ENCODE measurements around the gene EPHA8.

EPHA8 gene

DNA sequence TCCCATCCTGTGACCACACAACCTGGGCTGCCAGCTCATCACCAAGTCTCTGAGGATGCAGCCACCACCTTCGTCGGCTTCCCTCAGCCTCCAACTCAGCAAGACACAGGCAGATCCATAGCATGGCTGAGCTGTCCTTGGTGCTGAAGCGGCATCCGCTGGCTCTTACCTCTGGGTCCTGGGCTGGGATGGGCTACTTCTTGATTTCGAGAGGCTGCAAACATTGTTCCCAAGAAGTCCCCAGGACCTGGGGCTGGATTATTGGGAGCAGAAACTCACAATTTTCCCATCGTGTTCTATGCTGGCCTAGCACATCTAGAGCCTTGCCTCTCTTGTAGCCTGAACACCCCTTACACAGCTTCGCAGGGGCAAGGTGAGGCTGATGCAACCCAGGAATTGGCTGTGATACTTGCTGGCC is 48.2 kb downstream of the EPHA8 start:
- Histone ChIP-seq H3K36me3 (ENCODE audit: insufficient read depth, low read length) (no peaks in the 10 kb centered on the region), H3K4me1 (ENCODE audit: insufficient read depth, low read length) (no peaks in the 10 kb centered on the region), H3K9me3 (ENCODE audit: low read length) (no peaks in the 10 kb centered on the region), H2AFZ (ENCODE audit: low read depth, low read length) (no peak overlapping the region), H3K4me3 (ENCODE audit: low read length) (no peak overlapping the region), H3K27me3 (ENCODE audit: insufficient read depth, low read length) (peaks cover 41% of the 10 kb centered on the region)

DNA sequence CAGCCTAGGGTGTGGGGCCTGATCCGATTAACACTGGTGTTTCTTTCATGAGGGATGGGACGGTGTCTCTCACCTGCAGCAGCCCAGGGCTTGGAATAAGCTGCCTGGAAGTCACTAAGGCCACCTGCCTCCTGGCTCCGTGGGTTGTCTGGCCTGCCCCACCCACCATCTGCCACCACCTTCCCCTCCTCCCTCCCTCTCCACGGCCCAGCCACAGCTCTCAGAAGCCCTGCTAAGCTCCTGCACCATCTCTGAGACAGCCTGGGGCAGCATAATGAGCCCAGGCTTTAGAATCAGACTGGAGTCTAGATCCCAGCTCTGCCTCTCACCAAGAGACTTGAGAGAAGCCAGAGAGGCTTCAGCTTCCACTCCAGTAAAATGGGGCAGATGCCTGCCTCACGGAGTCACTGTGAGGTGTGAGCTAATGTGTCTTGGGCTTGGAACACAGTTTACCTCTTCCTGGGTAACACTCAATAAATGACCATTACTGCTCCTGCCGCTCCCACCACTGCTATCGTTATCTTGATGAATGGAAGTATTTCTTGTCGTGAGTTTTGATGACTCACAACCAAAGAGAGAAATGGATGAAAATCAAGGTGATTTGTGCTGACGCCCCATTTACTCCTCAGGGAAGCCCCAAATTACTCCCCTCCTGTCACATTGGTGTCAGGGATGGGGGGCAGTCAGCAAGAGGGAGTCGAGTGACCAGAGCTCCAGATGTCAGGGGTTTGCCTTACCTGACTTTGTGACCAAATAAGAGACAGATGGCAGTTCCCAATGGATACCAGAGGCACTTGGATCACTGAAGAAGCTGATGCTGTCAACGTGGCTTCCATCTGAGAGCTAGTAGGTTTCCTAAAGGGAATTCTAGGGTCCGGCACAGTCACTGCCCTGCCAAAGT is 49.6 kb downstream of the EPHA8 start:
- Histone ChIP-seq H3K4me3 (ENCODE audit: low read length) (no peak overlapping the region), H2AFZ (ENCODE audit: low read depth, low read length) (no peak overlapping the region), H3K4me1 (ENCODE audit: insufficient read depth, low read length) (no peaks in the 10 kb centered on the region), H3K9me3 (ENCODE audit: low read length) (no peaks in the 10 kb centered on the region), H3K27me3 (ENCODE audit: insufficient read depth, low read length) (peaks cover 44% of the 10 kb centered on the region), H3K36me3 (ENCODE audit: insufficient read depth, low read length) (no peaks in the 10 kb centered on the region)

DNA sequence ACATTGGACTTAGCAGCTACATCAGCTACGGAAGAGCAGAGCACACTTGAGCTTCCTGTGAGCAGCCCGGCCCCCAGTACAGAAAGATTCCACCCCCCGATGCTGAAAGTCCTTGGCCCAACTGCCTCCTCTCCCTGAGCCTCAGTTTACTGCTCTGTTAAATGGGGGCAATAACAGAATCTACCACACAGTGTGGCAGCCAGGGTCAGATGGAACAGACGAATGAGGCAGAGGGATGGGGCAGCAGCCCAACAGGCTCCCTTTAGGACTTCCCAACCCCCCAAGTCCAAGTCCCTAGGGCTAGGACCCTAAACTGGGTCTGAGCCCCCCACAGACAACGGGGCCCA is 50.3 kb downstream of the EPHA8 start:
- H3K27me3 ChIP-seq (ENCODE audit: insufficient read depth, low read length) = peaks cover 43% of the 10 kb centered on the region
- H3K36me3 ChIP-seq (ENCODE audit: insufficient read depth, low read length) = no peaks in the 10 kb centered on the region
- no peak overlapping the region for H2AFZ ChIP-seq (ENCODE audit: low read depth, low read length)
- H3K4me3 ChIP-seq (ENCODE audit: low read length) = no peak overlapping the region
- H3K4me1 ChIP-seq (ENCODE audit: insufficient read depth, low read length) = no peaks in the 10 kb centered on the region
- no peaks in the 10 kb centered on the region for H3K9me3 ChIP-seq (ENCODE audit: low read length)

DNA sequence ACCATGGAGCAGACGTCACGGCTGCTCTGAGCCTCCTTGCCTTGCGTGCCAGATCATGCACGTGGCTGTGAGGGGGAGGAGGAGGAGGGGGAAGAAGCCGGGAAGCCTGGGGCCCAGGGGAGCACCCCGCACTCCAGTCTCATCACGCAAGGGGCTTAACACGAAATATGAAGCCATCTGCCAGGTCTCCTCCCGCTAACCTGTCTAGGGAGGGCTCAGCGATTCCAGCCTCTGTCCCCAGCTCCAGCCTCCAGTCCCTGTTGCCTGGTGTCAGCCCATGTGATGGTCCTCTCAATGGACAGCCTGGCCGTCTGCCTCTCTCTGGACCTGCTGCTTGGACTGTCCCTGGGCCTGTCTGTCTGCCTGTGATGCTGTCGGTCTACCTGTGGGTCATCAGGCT is 50.7 kb downstream of the EPHA8 start:
- Histone ChIP-seq H3K4me1 (ENCODE audit: insufficient read depth, low read length) (no peaks in the 10 kb centered on the region), H3K27me3 (ENCODE audit: insufficient read depth, low read length) (peaks cover 42% of the 10 kb centered on the region), H3K4me3 (ENCODE audit: low read length) (no peak overlapping the region), H3K9me3 (ENCODE audit: low read length) (no peaks in the 10 kb centered on the region), H3K36me3 (ENCODE audit: insufficient read depth, low read length) (no peaks in the 10 kb centered on the region), H2AFZ (ENCODE audit: low read depth, low read length) (no peak overlapping the region)

- Histone ChIP-seq H3K4me3 (ENCODE audit: low read length) (no peak overlapping the region), H2AFZ (ENCODE audit: low read depth, low read length) (no peak overlapping the region), H3K36me3 (ENCODE audit: insufficient read depth, low read length) (no peaks in the 10 kb centered on the region), H3K9me3 (ENCODE audit: low read length) (no peaks in the 10 kb centered on the region), H3K27me3 (ENCODE audit: insufficient read depth, low read length) (peaks cover 32% of the 10 kb centered on the region), H3K4me1 (ENCODE audit: insufficient read depth, low read length) (no peaks in the 10 kb centered on the region)
Observed at GRCh38 chr1:22615886-22616285, 52.6 kb downstream of the EPHA8 start.

DNA sequence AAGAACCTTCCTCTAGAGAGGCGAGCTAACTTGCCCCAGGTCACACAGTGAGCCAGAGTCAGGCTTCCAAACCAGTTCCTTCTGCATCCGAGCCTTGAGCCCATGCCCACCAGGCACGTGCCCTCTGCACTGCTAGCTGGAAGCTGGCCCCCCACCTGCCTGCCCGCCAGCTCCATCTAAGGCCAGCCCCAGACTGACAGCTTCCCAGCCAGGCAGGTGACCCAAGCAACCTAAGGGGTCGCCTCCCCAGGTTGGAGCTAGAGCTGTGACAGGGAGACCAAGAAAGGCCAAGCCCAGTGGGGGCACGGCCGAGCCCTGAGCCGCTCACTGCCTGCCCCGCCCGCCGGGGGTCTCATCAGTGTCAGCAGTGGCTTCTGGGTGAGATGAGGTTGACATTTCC is 53.3 kb downstream of the EPHA8 start:
- H2AFZ ChIP-seq (ENCODE audit: low read depth, low read length) = no peak overlapping the region
- H3K9me3 ChIP-seq (ENCODE audit: low read length) = no peaks in the 10 kb centered on the region
- H3K36me3 ChIP-seq (ENCODE audit: insufficient read depth, low read length) = no peaks in the 10 kb centered on the region
- no peaks in the 10 kb centered on the region for H3K4me1 ChIP-seq (ENCODE audit: insufficient read depth, low read length)
- no peak overlapping the region for H3K4me3 ChIP-seq (ENCODE audit: low read length)
- H3K27me3 ChIP-seq (ENCODE audit: insufficient read depth, low read length) = peaks cover 32% of the 10 kb centered on the region

DNA sequence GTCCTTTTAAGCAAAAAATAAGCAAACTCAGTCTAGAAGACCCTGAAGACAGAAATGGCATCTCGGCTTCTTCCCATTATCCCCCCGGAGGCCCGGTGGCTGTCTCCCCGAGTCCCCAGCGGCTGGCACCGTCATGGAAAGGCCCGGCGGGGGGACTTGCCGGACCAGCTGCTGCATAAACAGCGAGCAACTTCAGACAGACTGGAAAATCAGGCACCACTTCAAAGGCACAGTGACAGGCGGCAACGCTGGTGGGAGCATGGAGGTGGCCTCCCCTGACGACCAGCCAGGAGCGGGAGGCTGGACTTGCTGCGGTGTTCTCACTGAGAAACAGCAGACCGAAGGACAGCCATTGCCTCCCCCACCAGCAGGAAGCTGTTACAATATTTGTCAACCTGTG is 54.8 kb downstream of the EPHA8 start:
- no peak overlapping the region for H3K4me3 ChIP-seq (ENCODE audit: low read length)
- no peaks in the 10 kb centered on the region for H3K9me3 ChIP-seq (ENCODE audit: low read length)
- no peaks in the 10 kb centered on the region for H3K36me3 ChIP-seq (ENCODE audit: insufficient read depth, low read length)
- H3K27me3 ChIP-seq (ENCODE audit: insufficient read depth, low read length) = peaks cover 33% of the 10 kb centered on the region
- H2AFZ ChIP-seq (ENCODE audit: low read depth, low read length) = no peak overlapping the region
- H3K4me1 ChIP-seq (ENCODE audit: insufficient read depth, low read length) = no peaks in the 10 kb centered on the region

- peaks cover 30% of the 10 kb centered on the region for H3K27me3 ChIP-seq (ENCODE audit: insufficient read depth, low read length)
- H3K4me1 ChIP-seq (ENCODE audit: insufficient read depth, low read length) = no peaks in the 10 kb centered on the region
- no peak overlapping the region for H3K4me3 ChIP-seq (ENCODE audit: low read length)
- H3K9me3 ChIP-seq (ENCODE audit: low read length) = no peaks in the 10 kb centered on the region
- no peak overlapping the region for H2AFZ ChIP-seq (ENCODE audit: low read depth, low read length)
- H3K36me3 ChIP-seq (ENCODE audit: insufficient read depth, low read length) = no peaks in the 10 kb centered on the region
Observed at GRCh38 chr1:22619252-22619651, 56.0 kb downstream of the EPHA8 start.

DNA sequence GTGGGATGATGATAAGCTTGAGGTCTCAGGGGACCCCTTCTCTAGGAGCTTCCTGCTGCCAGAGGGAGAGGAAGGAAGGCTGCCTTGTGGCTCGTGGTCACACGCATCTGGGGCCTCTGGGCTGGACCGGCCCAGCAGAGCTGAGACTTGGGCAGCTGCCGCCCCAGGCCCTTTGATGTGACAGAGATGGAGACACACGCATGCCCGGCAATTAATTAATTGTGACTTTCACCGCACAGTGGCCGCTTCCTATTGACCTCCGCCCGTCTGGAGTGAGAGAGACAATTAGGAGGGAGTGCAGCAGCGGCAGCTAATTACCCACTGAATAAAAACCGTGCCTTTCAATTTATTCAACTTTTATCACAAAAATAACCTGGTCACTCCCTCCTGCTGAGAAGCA is 56.5 kb downstream of the EPHA8 start:
- Histone ChIP-seq H2AFZ (ENCODE audit: low read depth, low read length) (no peak overlapping the region), H3K27me3 (ENCODE audit: insufficient read depth, low read length) (peaks cover 30% of the 10 kb centered on the region), H3K4me1 (ENCODE audit: insufficient read depth, low read length) (no peaks in the 10 kb centered on the region), H3K36me3 (ENCODE audit: insufficient read depth, low read length) (no peaks in the 10 kb centered on the region), H3K9me3 (ENCODE audit: low read length) (no peaks in the 10 kb centered on the region), H3K4me3 (ENCODE audit: low read length) (no peak overlapping the region)

- Histone ChIP-seq H3K4me3 (ENCODE audit: low read length) (no peak overlapping the region), H2AFZ (ENCODE audit: low read depth, low read length) (no peak overlapping the region), H3K36me3 (ENCODE audit: insufficient read depth, low read length) (no peaks in the 10 kb centered on the region), H3K27me3 (ENCODE audit: insufficient read depth, low read length) (peaks cover 22% of the 10 kb centered on the region), H3K4me1 (ENCODE audit: insufficient read depth, low read length) (peaks cover 4% of the 10 kb centered on the region), H3K9me3 (ENCODE audit: low read length) (no peaks in the 10 kb centered on the region)
Observed at GRCh38 chr1:22621761-22622160, 58.5 kb downstream of the EPHA8 start.

DNA sequence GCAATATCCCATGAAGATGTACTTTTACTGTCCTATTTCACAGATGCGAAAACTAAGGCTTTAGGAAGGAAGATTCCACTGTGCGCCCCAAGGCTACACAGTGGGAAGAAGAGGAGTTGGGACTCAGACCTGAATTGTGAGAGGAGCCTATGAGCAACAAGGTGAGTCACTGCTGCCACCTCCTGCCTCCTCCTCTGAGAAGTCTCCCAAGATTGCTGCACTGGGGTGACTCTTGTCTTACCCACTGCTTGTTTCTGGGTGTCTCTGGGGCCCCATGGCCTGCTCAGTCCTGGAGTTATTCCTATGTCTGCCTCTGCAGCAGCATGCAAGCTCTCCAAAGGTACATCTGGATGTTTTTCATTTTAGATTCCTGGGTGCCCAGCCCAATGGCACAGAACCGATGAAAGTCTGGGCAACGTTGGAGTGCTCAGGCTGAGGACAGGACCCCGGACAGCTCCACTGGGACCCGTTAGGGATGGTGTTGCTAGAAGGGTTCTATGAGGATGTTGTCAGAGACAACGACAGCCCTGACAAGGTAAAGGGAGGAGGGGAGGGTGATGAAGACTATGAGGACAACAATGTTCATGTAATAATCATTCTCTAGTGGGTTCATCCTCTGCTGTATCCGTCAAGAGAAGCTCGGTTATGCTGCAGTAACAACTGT is 62.1 kb downstream of the EPHA8 start:
- Histone ChIP-seq H3K4me3 (ENCODE audit: low read length) (no peak overlapping the region), H3K36me3 (ENCODE audit: insufficient read depth, low read length) (no peaks in the 10 kb centered on the region), H3K9me3 (ENCODE audit: low read length) (no peaks in the 10 kb centered on the region), H3K27me3 (ENCODE audit: insufficient read depth, low read length) (peaks cover 14% of the 10 kb centered on the region), H3K4me1 (ENCODE audit: insufficient read depth, low read length) (peaks cover 16% of the 10 kb centered on the region), H2AFZ (ENCODE audit: low read depth, low read length) (no peak overlapping the region)

DNA sequence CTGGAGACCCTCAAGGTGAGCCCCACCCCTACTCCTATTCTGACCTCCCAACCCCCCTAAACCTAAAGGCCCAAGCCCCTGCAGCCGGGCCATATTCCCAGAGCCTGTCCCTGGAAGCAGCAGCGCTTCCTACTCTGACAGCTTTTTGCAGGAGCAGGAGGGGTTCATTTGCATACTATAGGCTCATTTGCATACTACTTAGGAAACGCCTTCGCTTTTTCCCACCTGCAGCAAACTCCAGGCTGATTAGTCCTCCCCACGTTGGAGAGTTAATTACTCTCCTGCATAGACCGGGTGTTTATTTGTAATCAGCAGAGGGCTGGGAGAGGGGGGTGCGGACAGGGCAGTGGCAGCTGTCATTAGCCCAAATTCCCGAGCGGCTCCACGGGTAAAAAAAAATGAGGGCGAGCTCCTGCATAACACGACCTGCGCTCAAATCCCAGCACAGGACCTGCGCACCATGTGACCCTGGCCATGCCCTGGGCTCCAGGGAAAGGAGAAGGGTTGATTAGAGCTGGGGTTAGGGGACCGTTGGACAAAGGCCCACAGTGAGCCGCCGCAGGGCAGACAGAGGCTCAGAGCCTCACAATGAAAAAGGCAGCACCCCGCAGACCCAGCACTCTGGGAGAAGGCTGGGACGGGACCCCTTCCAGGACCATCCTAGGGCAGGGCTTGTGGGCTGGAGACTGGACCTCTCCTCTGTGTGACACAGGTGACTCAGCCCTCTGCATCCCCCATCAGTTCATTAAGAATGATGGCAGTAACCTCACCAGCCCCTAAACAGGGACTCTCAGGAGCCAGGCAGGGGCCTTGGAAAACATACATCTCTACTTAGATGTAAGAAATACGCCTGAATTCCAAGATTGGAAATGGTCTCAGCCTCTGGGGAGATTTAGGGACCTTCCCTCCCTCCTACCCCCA is 63.2 kb downstream of the EPHA8 start:
- no peak overlapping the region for H2AFZ ChIP-seq (ENCODE audit: low read depth, low read length)

GRCh38 chr1:22627331-22627730 is 64.0 kb downstream of the EPHA8 start:
- Histone ChIP-seq H2AFZ (ENCODE audit: low read depth, low read length) (no peak overlapping the region), H3K27me3 (ENCODE audit: insufficient read depth, low read length) (peaks cover 10% of the 10 kb centered on the region), H3K36me3 (ENCODE audit: insufficient read depth, low read length) (no peaks in the 10 kb centered on the region), H3K4me3 (ENCODE audit: low read length) (no peak overlapping the region), H3K9me3 (ENCODE audit: low read length) (no peaks in the 10 kb centered on the region), H3K4me1 (ENCODE audit: insufficient read depth, low read length) (peaks cover 24% of the 10 kb centered on the region)

More for the DNA sequence above, 63.2 kb downstream of the EPHA8 start:
- H3K4me1 ChIP-seq (ENCODE audit: insufficient read depth, low read length) = peaks cover 20% of the 10 kb centered on the region
- peaks cover 14% of the 10 kb centered on the region for H3K27me3 ChIP-seq (ENCODE audit: insufficient read depth, low read length)
- no peaks in the 10 kb centered on the region for H3K9me3 ChIP-seq (ENCODE audit: low read length)
- no peak overlapping the region for H3K4me3 ChIP-seq (ENCODE audit: low read length)
- no peaks in the 10 kb centered on the region for H3K36me3 ChIP-seq (ENCODE audit: insufficient read depth, low read length)
